ENCODE results near the gene BTNL8. TPM values are rescaled to one million over a fixed set of nuclear protein-coding genes. Genes with fewer than 3 reads are reported as not detected.

BTNL8 gene
- total RNA-seq, 1 experiment from 2014 or later = not detected

DNA sequence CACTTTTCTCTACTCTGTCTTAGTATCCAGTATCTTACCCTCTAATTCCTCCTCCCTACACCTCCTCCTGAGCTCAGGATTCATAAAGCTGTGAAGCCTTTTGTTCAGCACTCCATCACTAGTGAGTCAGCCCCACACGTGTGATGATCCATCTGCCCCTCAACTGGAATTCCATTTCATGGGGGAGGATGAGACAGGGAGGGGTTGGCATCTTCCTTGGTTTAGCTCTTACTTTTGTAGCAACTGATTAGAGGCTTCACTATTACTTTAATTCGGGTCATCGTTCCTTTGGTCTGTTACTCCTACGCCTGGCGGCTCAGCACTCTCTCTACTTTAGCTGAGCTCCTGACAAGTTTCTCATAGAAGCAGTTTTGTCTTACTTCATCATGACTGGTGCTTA is 11.8 kb downstream of the BTNL8 start:
- H3F3A ChIP-seq (ENCODE audit: low read length, unreplicated experiment) = no peaks in the 10 kb centered on the region
- intact Hi-C loops (cut with micrococcal nuclease) = no loop called here
- H4K20me1 ChIP-seq (ENCODE audit: low read length) = no peaks in the 10 kb centered on the region
- no peaks in the 10 kb centered on the region for H3K9me2 ChIP-seq (replicated peaks; ENCODE audit: low read length)
- POLR2A ChIA-PET (ENCODE audit: unreplicated experiment) = no interaction called here
- BruUV-seq (replicated peaks) = no TSS peak
- H3K36me3 ChIP-seq (ENCODE audit: low read depth, low read length) = no peaks in the 10 kb centered on the region
- no peaks in the 10 kb centered on the region for H3K79me2 ChIP-seq (ENCODE audit: low read length)
- H3K4me1 ChIP-seq (ENCODE audit: insufficient read depth, low read length) = peaks cover 5% of the 10 kb centered on the region
- TF ChIP-seq, protein P1, sequence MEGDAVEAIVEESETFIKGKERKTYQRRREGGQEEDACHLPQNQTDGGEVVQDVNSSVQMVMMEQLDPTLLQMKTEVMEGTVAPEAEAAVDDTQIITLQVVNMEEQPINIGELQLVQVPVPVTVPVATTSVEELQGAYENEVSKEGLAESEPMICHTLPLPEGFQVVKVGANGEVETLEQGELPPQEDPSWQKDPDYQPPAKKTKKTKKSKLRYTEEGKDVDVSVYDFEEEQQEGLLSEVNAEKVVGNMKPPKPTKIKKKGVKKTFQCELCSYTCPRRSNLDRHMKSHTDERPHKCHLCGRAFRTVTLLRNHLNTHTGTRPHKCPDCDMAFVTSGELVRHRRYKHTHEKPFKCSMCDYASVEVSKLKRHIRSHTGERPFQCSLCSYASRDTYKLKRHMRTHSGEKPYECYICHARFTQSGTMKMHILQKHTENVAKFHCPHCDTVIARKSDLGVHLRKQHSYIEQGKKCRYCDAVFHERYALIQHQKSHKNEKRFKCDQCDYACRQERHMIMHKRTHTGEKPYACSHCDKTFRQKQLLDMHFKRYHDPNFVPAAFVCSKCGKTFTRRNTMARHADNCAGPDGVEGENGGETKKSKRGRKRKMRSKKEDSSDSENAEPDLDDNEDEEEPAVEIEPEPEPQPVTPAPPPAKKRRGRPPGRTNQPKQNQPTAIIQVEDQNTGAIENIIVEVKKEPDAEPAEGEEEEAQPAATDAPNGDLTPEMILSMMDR (conservative IDR thresholded peaks at IDR 0.05; ENCODE audit: low read depth, low read length) = no peak
- TF ChIP-seq EZH2 (IDR thresholded peaks at IDR 0.05; ENCODE audit: low read length, unreplicated experiment) (no peak), EZH2phosphoT487 (IDR thresholded peaks at IDR 0.05; ENCODE audit: borderline replicate concordance, low read length) (no peak)
- no peak overlapping the region for H3K4me2 ChIP-seq (ENCODE audit: low read length)
- no peak overlapping the region for H3K9ac ChIP-seq (ENCODE audit: low read length)
- DNase-seq (peak; percentile 36), ATAC-seq (no peak)
- CTCF ChIA-PET = interaction anchor here (0.5 kb wide), 1 partner anchor 267 kb away, joined by 5 read pairs; no protein-coding TSS in a partner anchor
- no peak overlapping the region for H3K4me3 ChIP-seq (ENCODE audit: low read length)
- H2AFZ ChIP-seq (ENCODE audit: low read length) = no peak overlapping the region
- H3K27ac ChIP-seq (ENCODE audit: low read length) = no peak overlapping the region
- 0 out of 2 replicates have a peak, but pooled peaks cover 8% of the 10 kb centered on the region for H3K9me3 ChIP-seq (ENCODE audit: low read length)
- no peaks in the 10 kb centered on the region for H3K27me3 ChIP-seq (ENCODE audit: low read length)

- Histone ChIP-seq H2AFZ (ENCODE audit: low read length) (no peak overlapping the region), H3K9ac (ENCODE audit: low read length) (no peak overlapping the region), H3K36me3 (ENCODE audit: low read depth, low read length) (no peaks in the 10 kb centered on the region), H3K4me3 (ENCODE audit: low read length) (no peak overlapping the region), H3K9me2 (replicated peaks; ENCODE audit: low read length) (no peaks in the 10 kb centered on the region), H3K27me3 (ENCODE audit: low read length) (no peaks in the 10 kb centered on the region), H3K27ac (ENCODE audit: low read length) (no peak overlapping the region), H4K20me1 (ENCODE audit: low read length) (no peaks in the 10 kb centered on the region), H3K9me3 (ENCODE audit: low read length) (0 out of 2 replicates have a peak, but pooled peaks cover 8% of the 10 kb centered on the region), H3K79me2 (ENCODE audit: low read length) (no peaks in the 10 kb centered on the region), H3K4me2 (ENCODE audit: low read length) (no peak overlapping the region), H3F3A (ENCODE audit: low read length, unreplicated experiment) (no peaks in the 10 kb centered on the region), H3K4me1 (ENCODE audit: insufficient read depth, low read length) (peaks cover 15% of the 10 kb centered on the region)
- no TSS peak for BruUV-seq (replicated peaks)
- intact Hi-C loops (cut with micrococcal nuclease) = no loop called here
- CTCF ChIA-PET = no interaction called here
- DNase-seq (no peak), ATAC-seq (no peak)
- POLR2A ChIA-PET (ENCODE audit: unreplicated experiment) = no interaction called here
- TF ChIP-seq EZH2 (IDR thresholded peaks at IDR 0.05; ENCODE audit: low read length, unreplicated experiment) = no peak
- TF ChIP-seq EZH2phosphoT487 (IDR thresholded peaks at IDR 0.05; ENCODE audit: borderline replicate concordance, low read length) = no peak
- TF ChIP-seq, protein P1 (conservative IDR thresholded peaks at IDR 0.05; ENCODE audit: low read depth, low read length) = no peak
These were observed 15.7 kb downstream of the BTNL8 start for GRCh38 chr5:180914646-180915045.

DNA sequence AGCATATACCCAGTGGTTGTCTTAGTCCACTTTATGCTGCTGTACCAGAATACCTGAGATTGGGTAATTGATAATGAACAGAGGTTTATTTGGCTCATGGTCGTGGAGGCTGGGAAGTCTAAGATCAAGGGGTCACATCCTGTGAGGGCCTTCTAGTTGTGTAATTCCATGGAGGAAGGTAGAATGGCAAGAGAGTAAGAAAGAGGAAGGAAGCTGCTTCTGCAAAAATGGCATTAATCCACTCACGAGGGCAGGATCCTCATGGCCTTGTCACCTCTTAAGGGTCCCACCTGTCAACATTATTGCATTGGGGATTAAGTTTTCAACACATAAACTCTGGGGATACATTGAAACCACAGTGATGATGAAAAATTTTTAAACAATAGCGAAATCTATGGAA is 17.0 kb downstream of the BTNL8 start:
- Histone ChIP-seq H3K9me3 (ENCODE audit: low read length) (0 out of 2 replicates have a peak, but pooled peaks cover 8% of the 10 kb centered on the region), H3K27ac (ENCODE audit: low read length) (no peak overlapping the region), H3K79me2 (ENCODE audit: low read length) (no peaks in the 10 kb centered on the region), H3K4me2 (ENCODE audit: low read length) (peak overlapping the region; percentile 17; the same call in 1 of the 2 replicates), H3K4me3 (ENCODE audit: low read length) (0 out of 2 replicates have a peak overlapping the region, but pooled peaks have one; percentile 4), H3F3A (ENCODE audit: low read length, unreplicated experiment) (no peaks in the 10 kb centered on the region), H3K36me3 (ENCODE audit: low read depth, low read length) (no peaks in the 10 kb centered on the region), H3K4me1 (ENCODE audit: insufficient read depth, low read length) (peaks cover 15% of the 10 kb centered on the region), H3K9ac (ENCODE audit: low read length) (no peak overlapping the region), H3K27me3 (ENCODE audit: low read length) (no peaks in the 10 kb centered on the region), H2AFZ (ENCODE audit: low read length) (no peak overlapping the region), H3K9me2 (replicated peaks; ENCODE audit: low read length) (no peaks in the 10 kb centered on the region), H4K20me1 (ENCODE audit: low read length) (no peaks in the 10 kb centered on the region)
- BruUV-seq (replicated peaks) = no TSS peak
- ATAC-seq = no peak
- TF ChIP-seq, protein P1 (conservative IDR thresholded peaks at IDR 0.05; ENCODE audit: low read depth, low read length) = no peak
- TF ChIP-seq EZH2 (IDR thresholded peaks at IDR 0.05; ENCODE audit: low read length, unreplicated experiment) (no peak), EZH2phosphoT487 (IDR thresholded peaks at IDR 0.05; ENCODE audit: borderline replicate concordance, low read length) (no peak)
- peak; percentile 63 for DNase-seq
- intact Hi-C loops (cut with micrococcal nuclease) = no loop called here
- ChIA-PET CTCF (no interaction called here), POLR2A (ENCODE audit: unreplicated experiment) (interaction anchor here (0.6 kb wide), 1 partner anchor 25 kb away, joined by 3 read pairs; no protein-coding TSS in a partner anchor)

Measured in PC-3 (cell line).